ENCODE data around the gene HOXA3.
A peak's percentile ranks its signal among the peaks of the same experiment; 100 is the strongest.

Gene HOXA3

DNA sequence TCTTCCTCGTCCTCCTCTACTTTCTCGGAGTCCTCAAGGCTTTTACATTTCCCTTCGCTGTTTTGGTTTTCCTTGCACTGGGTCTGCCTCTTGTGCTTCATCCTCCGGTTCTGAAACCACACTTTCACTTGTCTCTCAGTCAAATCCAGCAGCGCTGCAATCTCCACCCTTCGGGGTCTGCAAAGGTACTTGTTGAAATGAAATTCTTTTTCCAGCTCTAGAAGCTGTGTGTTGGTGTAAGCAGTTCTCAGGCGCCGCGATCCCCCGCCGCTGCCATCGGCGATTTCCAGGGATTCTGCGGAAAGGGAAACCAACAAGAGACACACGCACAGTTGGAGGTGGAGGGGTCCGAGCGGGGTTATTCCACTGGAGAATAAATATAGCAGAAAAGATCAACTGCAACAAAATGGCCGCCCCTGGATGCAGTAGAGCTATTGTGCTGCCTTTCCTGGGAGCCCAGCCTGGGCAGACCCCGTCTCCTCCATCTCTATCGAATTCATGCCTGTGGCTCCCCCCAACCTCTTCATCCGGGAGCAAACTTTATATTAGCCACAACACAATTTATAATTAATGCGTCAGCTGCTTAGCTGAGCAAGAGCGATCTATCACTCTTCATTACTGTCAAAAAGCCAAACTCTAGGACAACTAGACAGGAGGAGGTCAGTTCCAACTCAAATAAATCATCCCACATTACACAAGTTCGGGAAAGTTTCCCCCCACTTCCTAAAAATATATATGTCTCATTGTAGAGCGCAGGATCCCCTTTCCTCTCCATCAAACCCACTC is 51.0 kb downstream of the HOXA3 start:
- no peak for DNase-seq

DNA sequence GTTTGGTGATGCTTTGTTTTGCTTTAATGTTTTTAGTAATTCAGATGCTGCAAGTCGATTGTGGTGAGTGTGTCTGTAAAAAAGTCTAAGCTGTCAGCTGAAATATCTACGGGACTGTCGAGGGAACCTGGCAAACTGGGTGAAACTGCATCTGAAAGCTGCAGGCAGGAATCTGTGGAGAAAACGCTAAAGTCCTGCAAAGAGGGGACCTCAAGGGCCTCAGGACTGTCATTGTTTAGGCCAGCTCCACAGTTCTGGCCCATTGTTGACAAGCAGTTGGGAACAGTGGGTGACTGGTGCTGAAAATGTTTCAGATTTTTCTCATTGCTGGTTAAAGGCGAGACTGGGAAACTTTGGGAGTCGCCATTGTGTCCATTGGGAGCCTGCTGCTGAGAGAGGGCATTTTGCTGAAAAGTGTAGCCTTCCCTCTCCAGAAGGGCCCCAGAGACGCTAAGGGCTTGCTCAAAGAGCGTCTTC is 51.7 kb downstream of the HOXA3 start:
- DNase-seq = no peak

DNA sequence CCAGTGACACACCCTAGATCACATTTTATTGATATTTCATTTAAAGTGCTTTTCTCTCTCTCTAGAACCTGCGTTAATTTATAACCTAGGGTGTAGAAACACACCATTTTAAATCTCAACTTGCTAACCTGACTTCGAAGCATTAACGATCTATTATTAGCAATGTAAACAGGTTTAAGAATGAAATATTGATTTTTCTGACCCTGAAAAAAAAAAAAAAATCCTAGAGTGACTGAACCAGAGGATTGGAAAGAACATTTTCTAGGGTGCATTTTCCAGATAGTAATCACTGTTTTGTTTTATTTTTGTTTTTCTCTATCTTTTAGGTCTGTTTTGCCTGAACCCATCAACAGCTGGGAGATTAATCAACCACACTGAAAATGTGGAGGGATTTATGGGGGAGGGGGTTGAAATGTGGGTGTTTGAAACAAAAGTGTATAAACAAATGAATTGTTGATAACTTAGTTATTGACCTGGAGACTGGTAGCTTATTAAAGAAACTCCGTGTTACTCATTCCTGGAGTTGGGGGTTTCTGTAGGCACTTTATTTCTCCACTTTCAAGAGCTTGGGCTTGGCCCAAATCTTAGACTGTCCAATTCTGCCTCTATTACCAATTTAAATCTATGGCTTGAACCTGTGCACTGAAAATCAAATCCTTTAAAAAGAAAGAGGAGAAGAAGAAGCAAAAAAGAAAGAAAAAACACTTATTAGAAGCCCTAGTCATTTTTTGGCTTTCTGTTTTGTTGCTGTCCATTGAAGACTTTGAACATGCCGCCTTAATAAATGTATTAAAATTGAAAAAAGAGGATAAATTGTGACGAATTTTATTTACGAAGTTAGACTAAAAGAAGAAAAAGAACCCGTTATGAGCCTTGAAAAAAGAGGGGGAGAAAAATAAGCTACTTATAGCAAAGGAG is 52.7 kb downstream of the HOXA3 start:
- no peak for DNase-seq

DNA sequence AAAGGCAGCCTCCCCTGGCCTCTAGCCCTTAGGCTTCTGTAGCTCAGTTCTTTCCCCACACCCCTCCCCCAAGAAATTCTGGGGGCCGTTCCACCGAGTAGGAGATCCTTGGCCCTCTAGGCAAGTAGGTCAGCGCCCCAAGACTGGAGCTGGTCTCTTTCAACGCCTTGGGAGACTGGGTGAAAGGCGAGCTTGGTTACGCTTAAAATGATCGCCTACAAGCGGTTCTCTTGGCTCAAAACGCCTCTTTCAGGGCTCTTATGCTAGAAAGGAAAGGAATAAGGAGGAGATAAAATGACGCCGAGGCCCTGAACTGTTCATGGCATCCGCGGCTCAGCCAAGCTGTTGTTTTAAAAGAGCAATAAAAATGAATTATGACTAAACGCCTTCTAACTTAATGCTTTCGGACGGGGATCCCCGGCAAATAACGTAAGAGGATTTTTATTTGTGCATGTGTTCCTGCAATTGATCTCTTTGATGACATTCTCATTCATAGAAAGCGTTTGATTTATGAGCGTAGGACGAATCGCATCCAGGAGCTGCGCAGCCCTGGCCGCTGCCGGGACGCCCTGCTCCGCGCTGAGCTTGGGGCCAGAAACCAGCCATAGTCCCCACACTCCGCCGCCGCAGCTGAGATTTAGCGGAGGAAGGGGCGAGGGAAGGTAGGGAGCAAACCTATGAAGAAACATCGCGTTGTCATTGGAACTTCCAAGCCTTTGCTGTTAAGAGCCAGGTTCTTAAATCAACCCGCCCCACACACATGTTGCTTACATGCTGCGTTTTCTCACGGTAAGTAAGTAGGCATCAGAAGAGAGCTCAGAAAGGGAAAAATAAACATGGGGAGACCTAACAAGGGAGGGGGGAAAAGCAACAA is 53.6 kb downstream of the HOXA3 start:
- no peak for DNase-seq

DNA sequence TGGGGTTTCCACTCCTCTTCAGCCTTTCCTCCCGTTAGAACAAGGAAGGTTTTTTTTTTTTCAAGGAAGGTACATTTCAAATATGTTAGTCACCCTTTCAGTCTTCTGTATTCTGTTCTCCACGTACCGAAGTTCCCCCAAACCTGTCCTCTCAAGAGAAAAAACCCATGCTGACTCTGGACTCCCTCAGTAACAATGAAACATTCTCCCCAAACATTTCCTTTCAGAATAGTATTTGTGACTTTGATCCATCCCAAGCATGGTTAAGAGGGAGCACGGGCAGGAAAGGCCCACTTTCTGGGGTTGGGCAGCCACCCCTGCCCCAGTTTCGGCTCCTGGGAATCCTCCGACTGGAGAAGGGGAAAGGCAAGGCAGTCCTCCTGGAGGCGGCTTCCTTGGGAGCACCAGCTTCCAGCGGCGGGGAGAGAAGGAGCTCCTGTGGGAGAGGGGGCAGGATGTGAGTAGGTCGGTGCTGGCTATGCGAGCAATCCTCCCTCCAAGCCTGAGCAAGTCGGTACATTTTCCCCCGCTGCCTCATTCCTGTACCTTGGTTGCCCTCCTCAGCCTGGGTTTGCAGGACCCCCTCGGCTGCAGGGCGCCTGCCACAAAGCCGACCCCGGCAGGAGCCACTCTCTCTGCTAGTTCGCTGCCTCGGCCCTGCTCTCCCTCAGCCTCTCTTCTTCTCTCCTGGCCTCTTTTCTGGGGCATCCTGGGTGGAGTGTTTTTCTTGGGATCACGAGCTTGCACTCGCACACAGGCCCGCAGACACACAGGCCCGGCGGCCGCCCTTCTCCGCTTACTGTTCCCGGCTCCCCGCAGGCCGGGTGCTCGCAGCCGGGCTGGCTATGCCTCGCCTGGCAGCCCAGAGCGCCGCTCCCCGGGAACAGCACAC is 54.5 kb downstream of the HOXA3 start:
- DNase-seq = no peak

DNA sequence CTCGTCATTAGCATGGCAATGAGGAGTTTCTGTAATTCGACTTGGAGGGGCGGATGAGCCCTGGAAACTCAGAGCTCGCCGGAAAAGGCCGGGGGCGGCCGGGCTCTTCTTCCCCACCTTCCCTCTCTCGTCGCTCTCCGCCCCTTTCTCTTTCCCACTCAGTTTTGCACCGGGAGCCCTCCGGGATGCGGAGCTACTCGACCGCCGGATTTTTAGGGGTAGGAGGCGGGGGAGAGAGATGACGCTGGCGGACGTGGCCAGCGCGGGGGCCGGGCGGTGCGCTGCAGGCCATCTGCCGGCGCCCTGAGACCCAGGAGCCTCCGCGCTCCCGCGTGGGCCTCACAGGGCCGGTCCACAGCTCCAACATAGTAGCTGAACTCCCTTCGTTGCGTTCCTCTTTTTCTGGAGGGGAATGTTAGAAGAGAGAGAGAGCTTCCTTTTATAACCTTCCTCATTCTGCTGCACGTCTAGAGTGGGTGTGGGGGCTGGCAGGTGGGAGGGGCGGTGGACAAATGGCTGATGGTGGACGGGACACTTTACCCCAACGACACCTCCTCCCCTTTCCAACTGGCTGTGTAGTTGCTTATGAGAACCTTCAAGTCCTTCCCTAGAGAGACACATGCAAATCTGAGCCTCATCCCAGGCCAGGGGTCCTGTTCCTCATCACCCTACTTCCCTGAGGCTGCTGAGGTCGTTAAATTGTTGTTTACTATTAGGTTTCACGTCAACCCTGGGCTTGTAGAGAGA is 55.4 kb downstream of the HOXA3 start:
- DNase-seq = peak; percentile 6 to 12

DNA sequence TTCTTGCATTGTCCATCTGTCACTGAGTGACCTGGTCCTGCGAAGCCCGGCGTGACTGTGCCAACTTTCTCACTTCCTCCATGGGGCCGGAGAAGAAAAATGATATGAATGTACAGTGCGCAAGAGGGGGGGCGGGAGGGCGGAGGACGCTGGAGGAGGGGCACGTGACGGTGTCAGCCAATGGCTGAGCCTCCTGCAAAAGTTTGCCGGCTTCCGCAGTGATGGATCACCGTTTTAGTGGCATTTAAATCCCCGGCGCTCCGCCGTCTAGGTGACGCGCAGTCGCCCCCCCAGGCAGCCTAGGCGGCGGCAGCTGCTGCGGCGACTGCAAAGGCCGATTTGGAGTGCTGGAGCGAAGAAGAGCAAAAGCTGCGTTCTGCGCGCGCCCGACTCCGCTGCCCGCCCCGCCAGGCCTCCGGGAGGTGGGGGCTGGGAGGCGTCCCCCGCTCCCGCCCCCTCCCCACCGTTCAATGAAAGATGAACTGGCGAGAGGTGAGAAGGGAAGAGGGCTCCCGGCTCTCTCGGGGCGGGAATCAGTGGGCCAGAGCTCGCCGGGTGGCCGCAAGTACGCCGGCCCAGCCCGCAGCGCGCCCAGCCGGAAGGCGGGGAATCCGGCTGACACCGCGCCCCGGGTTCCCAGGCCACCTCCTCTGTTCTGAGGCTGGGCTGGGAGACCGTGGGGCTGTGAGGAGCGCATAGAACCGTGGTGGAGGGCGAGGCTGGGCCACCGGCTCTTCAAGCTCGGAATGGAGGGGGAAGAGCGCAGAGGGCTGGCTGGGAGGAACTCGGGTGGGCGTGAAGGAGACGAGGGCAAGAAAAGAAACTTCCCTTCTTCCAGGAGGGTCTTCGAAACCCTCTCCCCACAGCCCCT is 56.3 kb downstream of the HOXA3 start, which contains the start of gene HOXA1:
Gene HOXA1, minus strand, starts transcription at position 104 of the 871 bp plus-strand sequence. Its CDS starts 88 bp downstream, at position 16.
- peak; percentile 64 to 74 for DNase-seq

DNA sequence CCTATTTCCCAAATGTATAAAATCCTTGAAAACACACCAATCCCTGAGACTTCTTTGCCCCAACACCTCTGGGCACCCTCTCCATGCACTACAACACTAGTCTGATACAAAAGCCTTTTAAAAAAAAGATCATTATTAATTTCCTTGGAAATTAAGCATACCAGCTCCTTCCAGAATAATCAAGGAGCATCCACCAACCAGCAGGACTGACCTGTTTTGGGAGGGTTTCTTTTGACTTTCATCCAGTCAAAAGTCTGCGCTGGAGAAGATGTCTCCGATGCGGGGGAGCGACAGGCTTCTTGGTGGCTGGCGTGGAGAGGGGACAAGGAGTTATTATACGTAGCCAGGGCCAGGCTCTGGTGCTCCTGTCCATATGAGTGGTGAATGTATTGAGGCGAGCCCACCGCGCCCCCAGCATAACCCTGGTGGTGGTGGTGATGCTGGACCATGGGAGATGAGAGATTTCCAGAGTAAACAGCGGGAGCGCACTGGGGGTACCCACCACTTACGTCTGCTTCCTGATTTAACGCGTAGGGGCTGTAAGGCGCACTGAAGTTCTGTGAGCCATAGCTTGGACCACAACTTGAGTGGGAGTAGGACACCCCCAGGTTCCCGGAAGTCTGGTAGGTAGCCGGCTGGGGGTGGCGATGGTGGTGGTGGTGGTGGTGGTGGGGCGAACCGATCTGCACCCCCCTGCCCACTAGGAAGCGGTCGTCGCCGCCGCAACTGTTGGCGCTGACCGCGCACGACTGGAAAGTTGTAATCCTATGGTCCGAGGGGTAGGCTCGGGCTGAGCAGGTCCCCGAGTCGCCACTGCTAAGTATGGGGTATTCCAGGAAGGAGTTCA is 57.1 kb downstream of the HOXA3 start:
- peak in 1 of 2 experiments; percentile 17 for DNase-seq

DNA sequence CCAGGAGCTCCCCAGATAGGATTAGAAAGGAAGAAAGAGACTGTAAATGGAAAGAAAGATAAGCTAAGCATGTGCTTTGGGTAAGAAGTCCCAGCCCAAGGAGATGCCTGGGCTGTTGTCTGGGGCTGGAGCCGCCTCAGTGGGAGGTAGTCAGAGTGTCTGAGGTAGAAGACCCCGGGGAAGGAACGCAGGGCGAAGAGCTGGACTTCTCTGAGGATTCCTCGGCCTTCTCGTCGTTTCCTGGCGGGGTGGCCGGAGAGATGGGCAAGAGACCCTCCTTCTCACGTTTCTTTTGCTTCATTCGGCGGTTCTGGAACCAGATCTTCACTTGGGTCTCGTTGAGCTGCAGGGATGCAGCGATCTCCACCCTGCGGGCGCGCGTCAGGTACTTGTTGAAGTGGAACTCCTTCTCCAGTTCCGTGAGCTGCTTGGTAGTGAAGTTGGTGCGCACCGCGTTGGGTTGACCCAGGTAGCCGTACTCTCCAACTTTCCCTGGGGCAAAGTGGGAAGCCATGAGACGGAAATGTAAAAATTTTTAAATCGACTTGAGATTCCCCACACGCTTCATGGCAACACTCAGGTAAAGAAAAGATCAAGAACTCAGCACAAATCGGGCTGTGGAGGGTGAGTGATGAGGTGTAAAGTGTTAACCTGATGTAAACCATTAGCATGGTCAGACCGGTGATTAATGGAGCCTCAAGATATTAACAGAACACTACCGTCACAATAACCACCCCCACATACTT is 57.9 kb downstream of the HOXA3 start:
- no peak for DNase-seq

DNA sequence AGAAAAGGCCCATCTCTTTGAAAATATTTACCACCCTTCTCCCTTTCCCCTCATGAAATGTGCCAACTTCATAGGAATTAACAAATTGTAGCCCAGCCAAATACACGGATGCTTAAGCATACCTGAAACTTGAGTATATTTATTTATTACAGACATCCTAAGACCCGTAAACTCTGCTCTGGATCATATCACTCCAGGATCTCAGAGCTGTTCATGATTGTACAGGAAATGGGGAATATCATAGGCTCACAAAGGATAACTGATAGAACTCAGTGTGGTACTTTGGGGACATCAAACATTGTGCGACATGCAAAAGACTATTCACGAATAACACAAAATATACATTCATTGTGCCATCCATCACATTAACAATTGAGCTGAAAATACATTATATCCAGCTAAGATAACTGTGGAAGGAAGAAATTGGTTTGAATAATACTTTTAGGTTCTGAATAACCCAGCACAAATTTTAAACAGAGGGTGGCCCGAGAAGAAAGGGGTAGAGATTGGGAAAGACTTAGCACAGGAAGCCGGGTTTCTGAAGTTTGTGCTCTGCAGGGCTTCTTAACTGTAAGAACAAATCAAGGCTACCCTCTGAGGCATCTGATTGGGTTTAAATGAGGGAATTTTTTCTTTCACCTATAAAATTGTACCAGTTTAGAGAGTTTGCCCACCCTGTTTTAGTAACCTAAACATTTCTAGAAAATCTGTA is 59.0 kb downstream of the HOXA3 start:
- no peak for DNase-seq

DNA sequence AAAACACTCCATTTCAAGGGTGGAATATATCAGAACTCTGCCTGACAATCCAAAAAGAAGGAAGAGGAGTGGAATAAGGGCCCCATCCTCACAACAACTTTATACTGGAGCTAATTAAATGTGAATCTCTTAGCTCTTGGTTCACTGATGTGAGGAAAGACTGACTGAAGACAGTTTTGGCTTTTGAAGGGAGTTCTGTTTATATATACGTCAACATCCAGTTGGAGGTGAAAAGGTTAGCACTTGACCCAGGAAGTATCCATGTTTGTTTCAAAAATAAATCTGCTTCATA is 59.6 kb downstream of the HOXA3 start:
- no peak for DNase-seq

DNA sequence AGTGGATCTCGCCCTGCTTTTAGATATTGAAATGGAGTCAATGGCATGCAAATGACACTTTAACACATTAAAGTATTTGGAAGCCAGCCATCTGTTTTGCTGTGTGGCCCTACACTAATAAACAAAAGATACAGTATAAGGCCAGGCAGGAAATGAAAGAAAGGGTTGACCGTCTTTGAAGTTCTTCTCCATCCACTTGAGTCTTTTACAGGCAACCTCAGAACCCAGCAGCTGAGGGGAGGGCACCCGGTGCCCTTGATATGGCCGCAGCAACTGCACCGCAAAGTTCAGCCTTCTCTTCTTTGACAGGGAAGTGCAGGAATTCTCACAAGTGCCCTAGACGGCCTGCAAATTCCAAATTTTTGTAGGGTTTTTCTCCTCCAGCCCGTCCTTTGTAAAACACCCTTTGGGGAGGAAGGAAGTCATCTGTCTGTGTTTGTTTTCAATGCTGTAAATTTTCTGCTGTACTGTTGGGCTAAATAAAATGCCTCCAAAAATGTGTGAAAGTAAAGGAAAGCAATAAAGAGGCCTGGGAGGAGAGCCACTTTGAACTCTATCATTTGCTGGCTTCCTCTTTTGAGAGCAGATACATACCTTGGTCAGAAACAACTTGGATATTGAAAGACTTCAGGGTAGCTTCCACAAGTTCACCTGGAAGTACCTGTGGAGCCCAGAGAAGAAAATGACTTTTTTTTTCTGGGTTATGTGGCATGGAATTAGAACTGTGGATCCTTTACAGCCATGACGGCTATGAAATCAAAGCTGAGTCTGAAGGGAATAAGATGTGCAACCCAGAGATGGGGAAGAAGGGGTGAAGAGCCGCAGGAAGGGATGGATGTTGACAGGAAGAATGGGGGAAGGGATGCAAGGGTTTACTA is 60.2 kb downstream of the HOXA3 start:
- no peak for DNase-seq

DNA sequence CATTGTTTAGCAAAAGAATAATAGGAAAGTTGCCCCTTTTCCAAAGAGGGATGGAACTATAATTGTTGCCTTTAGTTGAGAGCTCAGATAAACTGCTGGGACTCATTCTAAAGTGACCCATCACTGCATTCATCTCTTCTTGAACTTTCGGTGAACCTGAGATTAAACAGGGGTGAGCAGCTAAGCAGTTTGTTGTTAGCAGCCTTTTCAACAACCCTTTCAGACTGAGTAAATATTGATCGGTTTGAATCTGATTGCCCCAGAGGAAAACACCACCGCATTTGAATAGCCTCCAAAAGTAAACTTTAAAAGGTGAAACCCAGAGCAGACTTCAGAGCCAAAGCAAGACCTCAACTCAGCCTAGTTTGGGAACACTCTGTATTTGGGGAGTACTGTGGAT is 61.3 kb downstream of the HOXA3 start:
- DNase-seq = no peak

DNA sequence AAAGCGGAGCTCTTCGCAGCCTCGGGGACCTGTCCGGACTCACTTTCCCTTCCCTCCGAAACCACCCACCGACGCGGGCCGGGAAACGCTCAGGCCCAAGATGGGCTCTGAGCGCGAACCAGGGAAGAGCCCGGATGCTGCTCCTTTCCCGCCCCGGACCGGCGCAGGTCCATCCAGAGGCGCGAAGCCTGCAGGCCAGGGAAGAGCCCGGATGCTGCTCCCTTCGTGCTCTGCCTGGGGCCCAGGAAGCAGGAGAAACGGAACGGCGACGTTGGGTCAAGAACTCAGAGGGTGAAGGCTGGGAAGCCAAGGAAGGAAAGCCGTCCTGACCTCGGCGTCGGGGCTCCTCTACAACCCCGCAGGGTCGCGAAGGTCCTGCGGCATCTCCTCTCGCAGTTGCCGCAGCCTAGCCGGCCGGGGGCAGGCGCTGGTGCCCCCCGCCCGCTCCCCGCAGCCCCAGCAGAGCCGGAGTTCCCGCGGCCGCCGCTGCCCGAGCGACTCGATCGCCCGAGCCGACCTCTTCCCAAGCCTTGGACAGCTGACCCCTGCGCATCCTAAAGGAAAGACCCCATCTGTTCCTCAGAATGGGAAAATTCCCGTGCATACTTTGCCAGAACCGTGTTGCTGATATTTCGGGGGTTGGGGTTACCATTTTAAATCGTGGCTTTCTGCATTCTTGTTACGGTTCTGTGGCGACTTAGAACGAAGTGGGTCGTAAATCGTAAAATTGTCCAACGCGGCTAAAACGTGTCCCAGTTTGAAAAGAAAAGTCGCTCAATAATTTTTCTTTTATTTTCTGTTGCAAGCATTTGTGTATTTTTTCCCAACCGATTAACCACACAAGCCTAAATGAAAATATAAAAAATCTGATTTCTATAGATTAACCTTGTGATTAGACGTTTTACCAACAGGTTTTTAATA is 64.1 kb downstream of the HOXA3 start:
- no peak for DNase-seq

DNA sequence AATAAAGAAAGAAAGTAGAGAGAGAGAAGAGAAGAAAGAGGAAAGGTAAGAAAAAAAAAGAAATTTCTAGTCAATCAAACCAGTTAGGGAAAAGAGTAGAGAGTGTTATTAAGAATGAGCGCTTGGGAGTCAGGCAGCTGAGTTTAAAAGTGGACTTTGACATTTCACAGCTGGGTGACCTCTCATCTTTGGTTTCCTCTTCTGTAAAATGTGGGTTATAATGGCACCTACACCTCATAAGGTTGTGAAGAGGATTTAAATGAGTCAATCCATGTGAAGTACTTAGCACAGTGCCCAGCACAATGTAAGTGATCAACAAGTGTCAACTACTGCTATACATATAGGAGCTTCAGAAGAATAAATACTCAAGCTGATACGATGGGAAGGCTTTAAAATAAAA is 68.7 kb downstream of the HOXA3 start:
- DNase-seq = no peak

DNA sequence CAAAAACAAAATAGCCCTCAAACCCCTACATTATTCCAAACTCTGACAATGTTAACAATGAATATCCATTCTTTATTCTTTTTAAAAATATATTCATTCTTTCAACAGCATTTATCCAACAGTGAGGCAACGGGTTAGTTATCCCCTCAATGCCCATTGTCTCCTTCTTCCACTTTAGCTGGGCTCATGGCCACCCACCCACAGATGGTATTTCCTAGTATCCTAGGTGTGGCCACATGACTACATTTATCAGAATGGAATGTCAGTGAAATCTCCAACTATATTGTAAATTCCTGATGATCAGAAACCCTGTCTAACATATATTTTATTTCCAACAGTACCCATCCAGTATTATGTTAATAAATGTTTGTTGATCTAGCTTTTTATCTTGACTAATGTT is 70.2 kb downstream of the HOXA3 start:
- DNase-seq = no peak
